Mucosa of stomach (tissue), 1 donor: ENCODE measurements around the gene SAMD4B.

Source experiments
- H3K27me3 ChIP-seq: one replicate; pipeline ENCODE4 v1.7.0; 2013; ENCODE audit warnings: mild to moderate bottlenecking, low read length; ENCODE audit not compliant: control insufficient read depth, insufficient read depth
- H3K36me3 ChIP-seq: one replicate; pipeline ENCODE4 v1.7.0; 2013; ENCODE audit warnings: low read length; ENCODE audit not compliant: control insufficient read depth, insufficient read depth
- H3K4me1 ChIP-seq: one replicate; pipeline ENCODE4 v1.7.0; 2013; ENCODE audit warnings: mild to moderate bottlenecking, low read length; ENCODE audit not compliant: control insufficient read depth, insufficient read depth
- H3K4me3 ChIP-seq: one replicate; pipeline ENCODE4 v1.7.0; 2013; ENCODE audit warnings: low read length
- H3K9ac ChIP-seq: one replicate; pipeline ENCODE4 v1.7.0; 2013; ENCODE audit warnings: mild to moderate bottlenecking, low read length, moderate library complexity
- H3K9me3 ChIP-seq: one replicate; pipeline ENCODE4 v1.7.0; 2013; ENCODE audit warnings: mild to moderate bottlenecking, low read length, moderate library complexity; ENCODE audit not compliant: control insufficient read depth
- donor health status: Pancreatic carcinoma.

Gene SAMD4B

DNA sequence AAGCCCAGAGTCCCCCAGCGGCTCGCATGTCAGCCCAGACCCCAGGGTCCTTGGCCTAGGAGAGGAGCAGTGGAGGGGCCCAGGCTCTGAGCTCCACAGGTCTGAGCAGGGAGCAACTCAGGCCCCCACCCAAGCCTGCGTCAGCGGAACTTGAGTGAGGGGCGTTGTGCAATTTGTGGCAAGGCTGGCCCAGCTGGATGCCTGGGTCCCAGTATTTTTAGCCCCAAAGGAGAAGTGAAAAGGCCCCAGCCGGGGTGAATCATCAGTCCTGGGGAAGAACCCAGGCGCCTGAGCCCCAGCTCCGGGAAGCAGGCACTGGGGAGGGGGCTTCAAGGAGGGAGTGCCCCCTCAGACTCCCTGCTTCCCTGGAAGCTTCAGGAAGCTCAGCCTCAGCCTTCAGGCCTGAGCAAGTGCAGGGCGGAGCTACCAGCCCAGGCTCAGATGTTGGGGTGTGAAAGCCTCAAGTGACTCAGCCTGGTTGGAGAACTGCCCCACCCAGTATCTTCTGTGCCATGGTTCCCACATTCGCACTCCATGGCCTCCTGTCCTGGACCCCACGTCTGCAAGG, 56.2 kb downstream of the SAMD4B start:
- Histone ChIP-seq H3K4me3 (no peak overlapping the region), H3K27me3 (no peaks in the 10 kb centered on the region), H3K9ac (peak overlapping the region; percentile 93), H3K36me3 (peaks cover 5% of the 10 kb centered on the region), H3K4me1 (peaks cover 63% of the 10 kb centered on the region), H3K9me3 (no peaks in the 10 kb centered on the region)

- Histone ChIP-seq H3K9me3 (no peaks in the 10 kb centered on the region), H3K4me1 (peaks cover 68% of the 10 kb centered on the region), H3K27me3 (no peaks in the 10 kb centered on the region), H3K36me3 (no peaks in the 10 kb centered on the region), H3K9ac (no peak overlapping the region), H3K4me3 (no peak overlapping the region)
Measured at GRCh38 chr19:39399668-39400050, 57.4 kb downstream of the SAMD4B start.

DNA sequence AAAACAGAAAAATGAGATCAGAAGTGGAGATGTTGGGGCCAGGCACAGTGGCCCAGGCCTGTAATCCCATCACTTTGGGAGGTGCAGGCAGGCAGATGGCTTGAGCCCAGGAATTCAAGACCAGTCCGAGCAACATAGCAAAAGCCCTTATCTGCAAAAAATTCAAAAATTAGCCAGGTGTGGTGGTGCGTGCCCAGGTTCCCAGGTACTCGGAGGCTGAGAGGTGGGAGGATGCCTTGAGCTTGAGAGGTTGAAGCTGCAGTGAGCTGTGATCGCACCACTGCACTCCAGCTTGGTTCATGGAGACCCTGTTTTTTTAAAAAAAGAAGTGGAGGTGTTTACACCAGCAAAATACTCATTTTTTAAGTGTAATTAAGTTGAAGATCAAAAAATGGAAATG, 57.8 kb downstream of the SAMD4B start:
- Histone ChIP-seq H3K9ac (no peak overlapping the region), H3K36me3 (no peaks in the 10 kb centered on the region), H3K4me1 (peaks cover 69% of the 10 kb centered on the region), H3K4me3 (no peak overlapping the region), H3K27me3 (no peaks in the 10 kb centered on the region), H3K9me3 (no peaks in the 10 kb centered on the region)

- no peaks in the 10 kb centered on the region for H3K36me3 ChIP-seq
- H3K4me3 ChIP-seq: no peak overlapping the region
- peak overlapping the region; percentile 98 for H3K9ac ChIP-seq
- H3K27me3 ChIP-seq: no peaks in the 10 kb centered on the region
- peaks cover 78% of the 10 kb centered on the region for H3K4me1 ChIP-seq
- no peaks in the 10 kb centered on the region for H3K9me3 ChIP-seq
Measured at GRCh38 chr19:39401070-39401548, 58.9 kb downstream of the SAMD4B start.

GRCh38 chr19:39401549-39402345, 59.5 kb downstream of the SAMD4B start:
- peak overlapping the region; percentile 98 for H3K9ac ChIP-seq
- no peaks in the 10 kb centered on the region for H3K9me3 ChIP-seq
- no peaks in the 10 kb centered on the region for H3K27me3 ChIP-seq
- peaks cover 81% of the 10 kb centered on the region for H3K4me1 ChIP-seq
- H3K36me3 ChIP-seq: no peaks in the 10 kb centered on the region
- H3K4me3 ChIP-seq: no peak overlapping the region

DNA sequence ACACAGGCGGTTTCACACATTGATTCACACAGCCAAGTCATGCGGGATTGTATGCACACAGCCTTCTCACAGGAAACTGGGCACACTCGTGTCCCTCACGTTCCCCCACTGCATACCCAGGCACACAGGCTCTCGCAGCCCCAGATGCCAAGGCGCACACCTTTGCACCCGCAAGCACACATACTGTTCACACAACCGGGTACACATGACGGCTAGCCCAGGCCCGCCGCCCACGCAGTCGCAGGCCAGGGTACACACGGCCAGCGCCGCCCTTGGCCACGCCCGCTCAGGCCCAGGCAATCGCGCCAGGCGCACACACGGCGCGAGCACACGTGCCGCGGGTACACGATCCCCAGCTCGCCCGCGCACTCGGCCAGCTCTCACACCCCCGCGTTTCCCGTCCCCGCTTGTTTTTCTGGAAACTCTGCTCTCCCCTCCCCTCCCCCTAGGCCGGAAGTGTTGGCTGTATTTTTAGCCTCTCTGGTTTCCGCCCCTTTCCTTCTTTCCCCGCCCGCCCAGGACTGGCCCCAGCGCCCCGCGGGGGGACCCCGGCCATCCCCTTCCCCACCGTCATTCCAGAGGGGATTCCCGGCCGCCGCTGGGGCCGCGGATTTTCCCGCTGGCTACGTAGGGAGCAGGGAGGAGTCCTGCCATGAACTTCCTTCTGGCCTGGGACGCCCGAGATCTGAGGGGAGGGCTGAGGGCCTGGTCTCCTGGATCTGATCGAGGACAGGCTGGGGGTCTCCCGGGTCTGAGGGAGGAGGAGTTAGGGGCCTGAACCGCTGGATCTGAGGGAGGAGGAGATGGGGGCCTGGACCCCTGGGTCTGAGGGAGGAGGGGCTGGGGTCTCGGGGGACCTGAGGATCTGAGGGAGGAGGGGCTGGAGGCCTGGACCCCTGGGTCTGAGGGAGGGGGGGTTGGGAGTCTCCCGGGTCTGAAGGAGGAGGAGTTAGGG, 60.4 kb downstream of the SAMD4B start:
- H3K4me3 ChIP-seq: peak overlapping the region; percentile 61
- peak overlapping the region; percentile 98 for H3K9ac ChIP-seq
- no peaks in the 10 kb centered on the region for H3K27me3 ChIP-seq
- peaks cover 75% of the 10 kb centered on the region for H3K4me1 ChIP-seq
- peaks cover 2% of the 10 kb centered on the region for H3K36me3 ChIP-seq
- H3K9me3 ChIP-seq: no peaks in the 10 kb centered on the region

DNA sequence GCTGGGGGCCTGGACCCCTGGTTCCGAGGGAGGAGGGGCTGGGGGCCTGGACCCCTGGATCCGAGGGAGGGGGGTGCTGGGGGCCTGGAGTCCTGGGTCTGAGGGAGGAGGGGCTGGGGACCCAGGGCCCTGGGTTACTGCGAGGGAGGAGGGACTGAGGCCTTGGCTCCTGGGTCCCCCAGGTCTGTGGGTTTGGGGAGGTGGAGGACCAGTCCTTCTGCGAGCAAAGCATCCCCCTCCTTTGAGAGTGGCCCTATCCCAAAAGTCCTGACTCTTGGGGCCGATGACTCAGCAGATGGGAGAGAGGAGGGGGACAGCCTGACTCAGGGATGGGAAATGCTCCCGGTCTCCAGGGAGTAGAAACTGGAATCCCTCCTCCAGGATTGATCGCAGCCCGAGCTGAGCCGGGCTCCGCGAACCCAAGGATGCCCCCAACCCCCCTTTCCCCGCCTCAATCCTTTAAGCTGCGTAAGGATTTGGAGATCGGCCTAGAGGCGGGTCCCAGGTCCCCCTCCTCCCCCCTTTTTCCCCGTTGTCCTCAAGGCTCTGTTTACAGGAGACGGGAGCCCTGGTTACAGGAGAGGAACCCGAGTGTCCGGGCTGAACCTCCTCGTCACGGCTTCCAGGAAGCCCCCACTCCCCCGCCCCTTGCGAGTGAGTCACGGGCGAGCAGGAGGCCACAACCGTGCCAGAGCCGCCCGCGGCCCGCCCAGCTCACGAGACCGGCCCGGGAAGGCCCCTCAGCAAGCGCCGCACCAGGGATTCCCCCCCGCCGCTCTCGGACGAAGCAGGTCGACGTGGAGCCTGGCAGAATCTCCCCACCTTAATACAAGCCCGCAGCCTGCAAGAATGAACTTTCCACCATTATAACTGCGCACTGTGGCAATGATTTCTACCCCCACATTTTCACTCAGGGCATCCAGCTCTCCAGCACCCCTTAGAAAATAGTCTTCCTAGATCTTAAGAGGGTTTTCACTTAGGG, 61.4 kb downstream of the SAMD4B start:
- H3K4me1 ChIP-seq: peaks cover 65% of the 10 kb centered on the region
- H3K9me3 ChIP-seq: no peaks in the 10 kb centered on the region
- peak overlapping the region; percentile 61 for H3K4me3 ChIP-seq
- H3K9ac ChIP-seq: peak overlapping the region; percentile 98
- H3K27me3 ChIP-seq: no peaks in the 10 kb centered on the region
- peaks cover 12% of the 10 kb centered on the region for H3K36me3 ChIP-seq

GRCh38 chr19:39405261-39405957, 63.2 kb downstream of the SAMD4B start:
- peak overlapping the region; percentile 86 for H3K9ac ChIP-seq

GRCh38 chr19:39405958-39406655, 63.9 kb downstream of the SAMD4B start:
- Histone ChIP-seq H3K36me3 (peaks cover 14% of the 10 kb centered on the region), H3K9ac (peak overlapping the region; percentile 86), H3K4me3 (peak overlapping the region; percentile 65), H3K9me3 (no peaks in the 10 kb centered on the region), H3K27me3 (no peaks in the 10 kb centered on the region), H3K4me1 (peaks cover 51% of the 10 kb centered on the region)

More at GRCh38 chr19:39405261-39405957, 63.2 kb downstream of the SAMD4B start:
- peaks cover 51% of the 10 kb centered on the region for H3K4me1 ChIP-seq
- H3K36me3 ChIP-seq: peaks cover 14% of the 10 kb centered on the region
- H3K9me3 ChIP-seq: no peaks in the 10 kb centered on the region
- H3K4me3 ChIP-seq: no peak overlapping the region
- H3K27me3 ChIP-seq: no peaks in the 10 kb centered on the region

DNA sequence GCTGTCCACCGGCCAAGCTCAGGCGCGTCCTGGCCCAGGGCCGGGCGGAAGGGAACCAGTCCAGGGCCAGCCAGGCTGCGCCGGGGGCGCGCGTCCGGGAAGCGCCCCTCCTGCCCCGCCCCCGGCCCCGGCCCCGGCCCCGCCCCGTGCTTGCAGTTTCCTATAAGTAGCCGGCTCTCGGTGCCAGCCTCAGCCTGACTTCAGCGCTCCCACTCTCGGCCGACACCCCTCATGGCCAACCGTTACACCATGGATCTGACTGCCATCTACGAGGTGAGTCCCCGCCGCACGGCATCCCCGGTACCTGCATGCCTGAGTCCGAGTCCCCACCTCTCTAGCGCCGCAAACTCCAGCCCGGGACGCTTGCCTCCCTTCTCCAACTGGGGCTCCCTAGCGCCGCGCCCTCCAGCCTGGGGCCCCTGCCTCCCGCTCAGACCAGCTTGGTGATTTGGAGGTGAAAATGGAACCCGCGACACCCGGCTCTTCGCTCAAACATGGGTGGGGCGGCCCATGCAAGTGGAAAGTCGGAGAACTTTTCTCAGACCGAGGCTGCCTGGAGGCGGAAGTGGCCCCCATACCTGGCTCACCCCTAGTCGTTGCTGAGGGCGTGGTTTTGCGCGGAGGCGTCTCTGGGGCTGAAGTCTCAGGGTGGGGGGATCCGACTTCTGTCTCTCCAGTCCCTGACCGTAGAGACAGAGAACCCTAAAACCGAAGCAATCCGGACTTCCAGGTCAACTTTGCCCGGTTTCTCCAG, 64.6 kb downstream of the SAMD4B start, which contains the start of gene ZFP36:
Gene ZFP36 (plus strand): TSS at position 192 of the 754 bp plus-strand sequence. CDS start 58 bp downstream, at position 250.
- Histone ChIP-seq H3K9me3 (no peaks in the 10 kb centered on the region), H3K4me1 (peaks cover 49% of the 10 kb centered on the region), H3K27me3 (no peaks in the 10 kb centered on the region), H3K9ac (peak within 1 kb of the TSS; percentile 99), H3K4me3 (peak within 1 kb of the TSS; percentile 95), H3K36me3 (peaks cover 14% of the 10 kb centered on the region)
